HepG2 (cell line): ENCODE results near the gene FBRSL1. TPM values are rescaled to one million over a fixed set of nuclear protein-coding genes. Genes with fewer than 3 reads are reported as not detected.

Experiments used
- ATAC-seq: fragments of 200-7000 bp; cut with Tn5 transposase; 3 replicates; pipeline ENCODE4 v1.9.1; 2020; ENCODE audit warnings: mild to moderate bottlenecking, moderate library complexity
- BruUV-seq: library from RNA; stranded (reverse); fragments of 400-500 nt; replicated peaks from 2 replicates; lab custom pipeline; 2021; lab: Mats Ljungman, UMichigan
- CTCF ChIA-PET: fragments of 300-600 bp; formaldehyde crosslinking; extraction: SDS; loops from one replicate; lab custom pipeline; 2021; ENCODE audit warnings: low total read pairs, inconsistent platforms, low intra/inter-chr PET ratio; lab: Yijun Ruan, JAX
- POLR2A ChIA-PET: fragments of 350-600 bp; sonication (Branson Sonifier 250); formaldehyde crosslinking; loops from one replicate; lab custom pipeline; 2020; ENCODE audit warnings: antibody characterized with exemption, inconsistent platforms; lab: Yijun Ruan, JAX
- DNase-seq: peaks from one replicate; pipeline ENCODE4 v3.0.0-alpha.2; 2015; ENCODE audit warnings: low spot score
- FAIRE-seq: peaks from 3 replicates; lab custom pipeline; 2011; peaks lifted over from hg19 to GRCh38; lab: Jason Lieb, UNC
- H2AFZ ChIP-seq: one replicate; pipeline ENCODE4 v1.6.1; 2011; ENCODE audit warnings: low read length, inconsistent platforms
- H3K27ac ChIP-seq: fragments of 300-600 bp; 3 replicates; pipeline ENCODE4 v1.8.0; 2011; ENCODE audit warnings: mixed run types, mild to moderate bottlenecking, mixed read lengths, low read length, inconsistent platforms; ENCODE audit not compliant: insufficient read depth; ENCODE audit errors: extremely low read length
- H3K27me3 ChIP-seq, 2 experiments: fragments of 200-600 bp in 1 of 2; 2 replicates in 1 of 2; 3 replicates in 1 of 2; pipeline versions ENCODE4 v1.6.0 to v1.8.0; 2011; ENCODE audit warnings: low read length in 2 of 2, mild to moderate bottlenecking in 2 of 2, moderate library complexity in 2 of 2, inconsistent platforms in 1 of 2; ENCODE audit not compliant: insufficient read depth in 2 of 2, control insufficient read depth in 1 of 2
- H3K36me3 ChIP-seq, 2 experiments: fragments of 200-600 bp in 1 of 2; replicated peaks in 1 of 2; 2 replicates in 1 of 2; 3 replicates in 1 of 2; pipeline versions ENCODE4 v1.5.1 to v1.8.0; 2011; ENCODE audit warnings: low read length in 2 of 2, inconsistent platforms in 1 of 2; ENCODE audit not compliant: insufficient read depth in 2 of 2, control insufficient read depth in 1 of 2
- H3K4me1 ChIP-seq: 2 replicates; pipeline ENCODE4 v1.5.1; 2012; ENCODE audit warnings: low read length, inconsistent platforms; ENCODE audit not compliant: insufficient read depth
- H3K4me2 ChIP-seq: 2 replicates; pipeline ENCODE4 v1.6.0; 2011; ENCODE audit warnings: low read depth, low read length, inconsistent platforms
- H3K4me3 ChIP-seq, 3 experiments: fragments of 200-600 bp in 1 of 3; sonication (generic), shearing (Covaris generic) in 1 of 3; replicated peaks in 1 of 3; 2 replicates each; pipeline ENCODE4 v1.5.1; 2011 to 2016; ENCODE audit warnings: low read length in 3 of 3, inconsistent platforms in 2 of 3, low read depth in 2 of 3, mild to moderate bottlenecking in 2 of 3, control low read depth in 1 of 3, mixed read lengths in 1 of 3; ENCODE audit not compliant: insufficient read depth in 1 of 3
- H3K79me2 ChIP-seq: one replicate; pipeline ENCODE4 v1.6.1; 2011; ENCODE audit warnings: low read length, inconsistent platforms; ENCODE audit not compliant: insufficient read depth
- H3K9ac ChIP-seq: 2 replicates; pipeline ENCODE4 v1.6.0; 2011; ENCODE audit warnings: mild to moderate bottlenecking, low read depth, low read length, inconsistent platforms; ENCODE audit not compliant: insufficient read depth
- H3K9me3 ChIP-seq: 2 replicates; pipeline ENCODE4 v1.5.1; 2012; ENCODE audit warnings: mild to moderate bottlenecking, low read length
- H4K20me1 ChIP-seq: 2 replicates; pipeline ENCODE4 v1.6.0; 2011; ENCODE audit warnings: inconsistent platforms, mild to moderate bottlenecking, low read length, moderate library complexity; ENCODE audit not compliant: insufficient read depth
- AGO2 ChIP-seq: fragments of 200-400 bp; formaldehyde crosslinking; optimal IDR thresholded peaks from 2 replicates; pipeline ENCODE3; 2017; ENCODE audit warnings: mild to moderate bottlenecking, low read depth, low read length, moderate library complexity
- DNMT3B ChIP-seq: conservative IDR thresholded peaks from 2 replicates; pipeline ENCODE4 v1.6.1; 2016; ENCODE audit warnings: missing biosample characterization, control low read depth
- NR2F1 ChIP-seq, 2 experiments: fragments of 450-650 bp in 1 of 2; formaldehyde crosslinking in 1 of 2; IDR thresholded peaks; 2 replicates each; pipeline versions ENCODE4 v1.5.0 to v1.6.1; 2016 to 2020; ENCODE audit warnings: mild to moderate bottlenecking in 1 of 2, missing compliant biosample characterization in 1 of 2, missing genetic modification reagents in 1 of 2, moderate library complexity in 1 of 2
- WGBS: methylation state at CpG from one replicate; pipeline ENCODE4 v1.1.6; 2017; ENCODE audit warnings: low lambda C conversion rate; 5-methylcytosine and 5-hydroxymethylcytosine counted together
- in situ Hi-C: cut with HindIII; loops from 2 replicates; pipeline ENCODE4 v1.10.0; 2017; ENCODE audit warnings: low pct_unique_long_range_greater_than_20kb; ENCODE audit not compliant: extremely low pct_ligation_motif_present
- intact Hi-C: fragments of 100-400 bp; cut with micrococcal nuclease; formaldehyde crosslinking; loops from one replicate; pipeline ENCODE4 v1.10.0; 2022; ENCODE audit not compliant: unreplicated experiment
- polyA plus RNA-seq, 8 experiments: library from polyadenylated mRNA; depleted of rRNA in 3 of 8; stranded (reverse) in 7 of 8; unstranded in 1 of 8; fragments of >200 nt; fragmentation: Illumina TruSeq in 4 of 8; extraction: Trizol in 4 of 8; gene quantifications; 2 replicates each; pipeline versions ENCODE4 v1.2.1 to v1.2.3, GENCODE V29; 2011 to 2016; ENCODE audit warnings: low read depth in 4 of 8, missing spikeins in 1 of 8, mixed read lengths in 1 of 8; ENCODE audit not compliant: insufficient read depth in 1 of 8
- total RNA-seq, 5 experiments: library from RNA; depleted of rRNA; stranded (reverse); fragments of >200 nt; fragmentation: Illumina TruSeq; extraction: Trizol; gene quantifications; 2 replicates each; pipeline ENCODE4 v1.2.3, GENCODE V29; 2016; ENCODE audit warnings: low read depth in 1 of 5
- TF ChIP-seq, protein P1 (sequence below): sonication (generic); formaldehyde crosslinking; IDR thresholded peaks from 2 replicates; pipeline ENCODE4 v1.5.1; 2020; ENCODE audit warnings: mild to moderate bottlenecking, missing genetic modification reagents, moderate library complexity

Gene FBRSL1
- total and polyA plus RNA-seq, 2 of the 13 experiments (the other 11 are each of a cell fraction or from before 2014, with no cell fraction given): 3.6 to 7.9 TPM

DNA sequence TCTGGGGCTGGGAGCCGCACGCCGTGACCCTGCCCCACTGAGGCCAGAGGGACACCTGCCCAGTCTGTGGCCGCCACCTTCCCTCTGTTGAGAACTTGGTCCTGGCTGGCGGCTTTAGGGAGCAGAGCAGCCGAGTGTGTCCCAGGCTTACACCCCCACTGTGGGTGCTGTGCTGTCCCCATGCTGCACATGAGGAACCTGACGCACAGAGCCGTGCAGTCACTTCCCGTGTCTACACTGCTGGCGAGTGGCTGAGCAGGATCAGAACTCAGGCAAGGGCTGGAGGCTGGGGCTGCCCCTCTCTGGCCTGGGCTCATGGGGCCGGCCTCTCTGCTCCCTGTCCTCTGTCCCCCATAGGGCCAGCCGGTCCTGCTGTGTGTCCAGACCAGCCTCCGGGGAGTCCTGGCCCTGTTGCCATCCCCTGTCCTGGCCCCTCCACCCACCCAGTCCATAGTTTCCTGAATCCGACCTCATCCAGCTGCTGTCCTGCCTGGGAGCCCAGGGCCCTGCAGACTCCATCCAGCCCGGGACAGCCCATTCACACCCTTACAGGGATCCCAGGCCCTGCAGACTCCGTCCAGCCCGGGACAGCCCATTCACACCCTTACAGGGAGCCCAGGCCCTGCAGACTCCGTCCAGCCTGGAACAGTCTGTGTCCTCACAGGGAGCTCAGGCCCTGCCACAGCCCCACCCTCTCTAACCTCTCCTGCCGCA, 10.3 kb downstream of the FBRSL1 start:
- ATAC-seq (peak; percentile 5), DNase-seq (no peak), FAIRE-seq (no peak)
- WGBS: 85% methylated on average over 4 of the region's 19 CpGs
- no peak overlapping the region for H3K4me3 ChIP-seq
- H3K27ac ChIP-seq: no peak overlapping the region
- in situ Hi-C loops (no loop called here), intact Hi-C loops (no loop called here)
- no TSS peak for BruUV-seq
- TF ChIP-seq AGO2 (peak; percentile 9), DNMT3B (CRISPR knock-in tag) (no peak)
- peaks cover 89% of the 10 kb centered on the region for H3K79me2 ChIP-seq
- ChIA-PET CTCF (no interaction called here), POLR2A (no interaction called here)
- no peaks in the 10 kb centered on the region; a peak in 1 of 5 replicates for H3K27me3 ChIP-seq
- no peaks in the 10 kb centered on the region for H3K9me3 ChIP-seq
- peaks cover 0 to 4% of the 10 kb centered on the region in 2 experiments; a peak in 2 of 5 replicates for H3K36me3 ChIP-seq
- H3K4me1 ChIP-seq: peaks cover 37% of the 10 kb centered on the region
- no peak overlapping the region for H2AFZ ChIP-seq
- H4K20me1 ChIP-seq: peaks cover 90% of the 10 kb centered on the region
- no peak overlapping the region for H3K9ac ChIP-seq
- no peak overlapping the region for H3K4me2 ChIP-seq

DNA sequence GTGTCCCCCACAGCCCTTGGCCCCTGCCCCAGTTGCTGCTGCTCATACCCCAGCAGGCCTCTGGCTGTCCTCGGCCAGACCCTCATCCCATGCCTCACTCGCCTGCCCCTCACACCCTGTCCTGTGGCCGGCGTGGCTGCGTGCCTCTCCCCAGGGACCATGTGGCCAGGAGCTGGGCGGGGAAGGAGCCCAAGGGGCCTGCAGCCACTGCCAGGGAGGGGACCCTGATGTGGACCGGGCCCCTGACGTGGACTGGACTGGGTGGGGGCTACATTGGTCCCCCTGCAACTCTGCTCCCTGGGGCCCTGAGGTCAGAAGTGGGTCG, 10.9 kb downstream of the FBRSL1 start:
- intact Hi-C loops: no loop called here
- DNase-seq (no peak), ATAC-seq (no peak), FAIRE-seq (no peak)
- peaks cover 90% of the 10 kb centered on the region for H4K20me1 ChIP-seq
- no peak for TF ChIP-seq NR2F1 (CRISPR knock-in tag; IDR thresholded peaks at IDR 0.05)
- TF ChIP-seq, protein P1, sequence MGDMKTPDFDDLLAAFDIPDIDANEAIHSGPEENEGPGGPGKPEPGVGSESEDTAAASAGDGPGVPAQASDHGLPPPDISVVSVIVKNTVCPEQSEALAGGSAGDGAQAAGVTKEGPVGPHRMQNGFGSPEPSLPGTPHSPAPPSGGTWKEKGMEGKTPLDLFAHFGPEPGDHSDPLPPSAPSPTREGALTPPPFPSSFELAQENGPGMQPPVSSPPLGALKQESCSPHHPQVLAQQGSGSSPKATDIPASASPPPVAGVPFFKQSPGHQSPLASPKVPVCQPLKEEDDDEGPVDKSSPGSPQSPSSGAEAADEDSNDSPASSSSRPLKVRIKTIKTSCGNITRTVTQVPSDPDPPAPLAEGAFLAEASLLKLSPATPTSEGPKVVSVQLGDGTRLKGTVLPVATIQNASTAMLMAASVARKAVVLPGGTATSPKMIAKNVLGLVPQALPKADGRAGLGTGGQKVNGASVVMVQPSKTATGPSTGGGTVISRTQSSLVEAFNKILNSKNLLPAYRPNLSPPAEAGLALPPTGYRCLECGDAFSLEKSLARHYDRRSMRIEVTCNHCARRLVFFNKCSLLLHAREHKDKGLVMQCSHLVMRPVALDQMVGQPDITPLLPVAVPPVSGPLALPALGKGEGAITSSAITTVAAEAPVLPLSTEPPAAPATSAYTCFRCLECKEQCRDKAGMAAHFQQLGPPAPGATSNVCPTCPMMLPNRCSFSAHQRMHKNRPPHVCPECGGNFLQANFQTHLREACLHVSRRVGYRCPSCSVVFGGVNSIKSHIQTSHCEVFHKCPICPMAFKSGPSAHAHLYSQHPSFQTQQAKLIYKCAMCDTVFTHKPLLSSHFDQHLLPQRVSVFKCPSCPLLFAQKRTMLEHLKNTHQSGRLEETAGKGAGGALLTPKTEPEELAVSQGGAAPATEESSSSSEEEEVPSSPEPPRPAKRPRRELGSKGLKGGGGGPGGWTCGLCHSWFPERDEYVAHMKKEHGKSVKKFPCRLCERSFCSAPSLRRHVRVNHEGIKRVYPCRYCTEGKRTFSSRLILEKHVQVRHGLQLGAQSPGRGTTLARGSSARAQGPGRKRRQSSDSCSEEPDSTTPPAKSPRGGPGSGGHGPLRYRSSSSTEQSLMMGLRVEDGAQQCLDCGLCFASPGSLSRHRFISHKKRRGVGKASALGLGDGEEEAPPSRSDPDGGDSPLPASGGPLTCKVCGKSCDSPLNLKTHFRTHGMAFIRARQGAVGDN: peak; percentile 13; the same call in 1 of the 2 replicates
- no peaks in the 10 kb centered on the region for H3K9me3 ChIP-seq
- H3K4me2 ChIP-seq: no peak overlapping the region
- in situ Hi-C loops: no loop called here
- peaks cover 0 to 2% of the 10 kb centered on the region in 2 experiments; a peak in 1 of 5 replicates for H3K36me3 ChIP-seq
- H3K9ac ChIP-seq: no peak overlapping the region
- peaks cover 32% of the 10 kb centered on the region for H3K4me1 ChIP-seq
- no peaks in the 10 kb centered on the region; a peak in 1 of 5 replicates for H3K27me3 ChIP-seq
- ChIA-PET POLR2A (no interaction called here), CTCF (no interaction called here)
- no TSS peak for BruUV-seq
- H3K4me3 ChIP-seq: no peak overlapping the region
- no CpG with 5 or more reads among the region's 9 CpGs for WGBS
- peaks cover 89% of the 10 kb centered on the region for H3K79me2 ChIP-seq
- no peak overlapping the region for H3K27ac ChIP-seq
- H2AFZ ChIP-seq: no peak overlapping the region
